CD4-positive, alpha-beta T cell treated with Interleukin-6 for 4 hours (primary cell): ENCODE data around the gene GSTM5.
"Not testable (repeated sequence)": the region's sequence is repeated elsewhere in the genome, so short reads cannot be mapped to it uniquely, and the experiment has no call there.

Experiments used
- DNase-seq: peaks from one replicate; pipeline ENCODE4 v3.0.0-alpha.2; 2020; ENCODE audit warnings: mixed read lengths

Gene GSTM5

DNA sequence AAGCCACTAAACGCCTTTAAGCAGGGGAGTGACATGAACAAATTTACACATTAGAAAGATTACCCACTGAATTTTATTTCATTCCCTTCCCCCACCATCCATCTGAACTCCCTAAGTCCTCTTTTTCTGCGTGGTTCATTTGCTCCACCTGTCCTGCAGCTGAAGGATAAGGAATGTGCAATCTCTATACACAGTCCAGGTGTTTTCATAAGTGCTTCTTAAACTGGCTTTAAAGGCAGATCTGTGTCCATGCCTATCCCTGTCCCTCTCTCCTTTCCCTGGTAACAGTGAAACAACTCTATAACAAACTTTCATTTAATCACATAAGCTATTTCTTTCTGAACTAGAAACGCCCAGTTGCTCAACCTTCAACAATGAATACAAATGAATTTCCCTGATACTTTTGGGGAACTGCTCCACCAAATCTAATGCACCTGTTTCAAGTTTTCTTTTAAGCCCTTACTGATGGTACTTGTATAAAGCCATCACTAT, 20.4 kb downstream of the GSTM5 start:
- no peak for DNase-seq

DNA sequence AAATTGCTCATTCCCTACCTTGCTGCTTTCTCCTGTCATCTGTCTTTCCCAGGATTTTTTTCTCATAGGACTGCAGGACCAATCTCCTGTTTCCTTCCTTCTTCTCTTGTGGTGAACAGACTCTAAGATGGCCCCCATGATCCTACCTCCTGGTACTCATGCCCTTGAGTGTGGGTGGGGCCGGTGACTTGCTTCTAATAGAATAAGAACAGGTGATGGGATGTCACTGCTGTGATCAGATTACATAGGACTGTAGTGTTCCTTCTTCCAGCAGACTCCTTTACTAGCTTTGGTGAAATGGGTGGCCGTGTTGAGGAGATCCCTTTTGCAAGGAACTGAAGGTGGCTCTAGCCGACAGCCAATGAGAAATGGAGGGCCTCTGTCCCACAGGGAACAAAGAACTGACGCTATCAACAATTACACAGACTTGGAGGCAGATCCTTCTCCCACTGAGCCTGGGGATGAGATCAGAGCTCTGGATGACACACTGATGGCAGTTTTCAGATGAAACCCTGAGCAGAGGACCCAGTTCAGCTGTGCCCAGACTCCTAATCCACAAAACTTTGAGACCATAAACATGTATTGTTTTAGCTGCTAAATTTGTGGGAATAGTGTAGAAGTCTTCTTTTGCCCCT, 21.3 kb downstream of the GSTM5 start:
- no peak for DNase-seq

DNA sequence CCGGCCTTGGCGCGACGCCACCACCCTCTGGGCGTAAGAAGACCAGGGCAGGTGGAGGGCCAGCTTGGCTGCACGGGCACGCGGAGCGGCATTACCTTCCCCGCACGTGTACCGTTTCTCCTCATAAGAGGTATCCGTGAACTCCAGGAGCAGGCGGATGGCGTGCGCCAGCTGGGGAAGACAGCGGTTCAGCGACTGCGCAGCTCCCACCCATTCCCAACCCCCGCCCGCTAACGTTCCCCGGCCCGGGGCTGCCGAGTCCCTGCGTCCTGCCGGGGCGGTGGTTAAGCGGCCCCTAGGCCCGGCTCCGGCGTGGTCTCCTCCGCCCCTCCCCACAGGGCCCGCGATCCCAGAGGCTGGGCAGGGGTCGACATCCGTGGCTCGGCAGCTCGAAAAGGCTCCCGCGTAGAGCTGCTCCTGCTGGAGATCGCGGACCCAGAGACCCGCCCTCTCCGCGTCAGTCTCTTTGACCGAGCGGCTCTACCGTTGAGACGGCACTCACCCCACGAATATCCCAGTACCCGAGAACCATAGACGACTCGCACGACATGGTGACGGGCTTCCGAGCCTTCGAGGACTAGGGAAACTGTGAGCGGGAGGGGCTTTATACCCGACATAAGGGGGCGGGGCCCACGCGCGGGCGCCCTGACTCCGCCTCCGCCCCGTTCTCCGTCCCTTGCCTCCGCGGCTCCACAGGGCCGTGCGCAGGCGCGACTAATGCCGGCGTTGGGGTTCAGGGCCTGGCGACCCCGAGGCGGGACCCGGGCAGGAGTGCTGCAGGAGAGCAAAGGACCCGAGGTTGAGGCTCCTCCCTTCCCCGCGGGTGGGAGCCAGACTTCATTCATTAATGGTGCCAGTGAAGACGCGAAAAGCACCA, 27.9 kb downstream of the GSTM5 start:
- DNase-seq: peak; percentile 86

DNA sequence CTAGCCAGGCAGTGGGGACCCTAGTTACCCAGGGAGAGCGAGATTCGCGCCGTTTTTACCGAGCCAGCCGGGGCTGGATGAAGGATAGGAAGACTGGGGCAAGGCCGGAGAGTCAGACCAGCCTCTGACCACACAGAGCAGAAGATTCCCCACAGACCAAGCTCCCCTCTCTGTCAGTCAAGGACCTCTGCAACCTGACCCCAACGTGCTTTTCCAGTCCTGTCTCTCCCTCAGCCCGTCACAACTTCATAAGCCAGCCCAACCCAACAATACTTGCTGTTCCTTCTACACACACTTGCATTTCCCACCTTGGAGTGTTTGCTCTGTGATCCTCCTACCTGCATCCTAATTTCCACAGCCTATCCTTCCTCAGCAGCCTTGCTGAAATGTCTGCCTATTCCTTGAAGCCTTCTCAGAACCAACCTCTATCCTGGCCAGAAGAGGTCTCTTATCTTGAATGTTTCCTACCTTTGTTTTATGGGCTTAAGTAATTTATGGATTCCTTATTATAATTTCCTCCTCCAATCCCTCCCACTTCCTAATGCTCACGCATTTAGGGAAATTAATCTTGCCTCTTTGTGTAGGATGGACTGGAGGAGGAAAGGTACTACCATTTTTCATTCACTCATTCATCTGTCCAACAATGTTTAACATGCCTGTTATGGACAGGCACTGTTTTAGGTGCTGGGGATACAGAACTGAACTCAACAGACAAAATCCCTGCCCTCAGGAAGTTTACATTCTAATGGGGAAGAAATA, 28.7 kb downstream of the GSTM5 start, which contains the start of gene GSTM3:
Gene GSTM3, minus strand, starts transcription at position 424 of the 759 bp plus-strand sequence. CDS start 751 bp downstream, outside the sequence.
- DNase-seq: no peak

DNA sequence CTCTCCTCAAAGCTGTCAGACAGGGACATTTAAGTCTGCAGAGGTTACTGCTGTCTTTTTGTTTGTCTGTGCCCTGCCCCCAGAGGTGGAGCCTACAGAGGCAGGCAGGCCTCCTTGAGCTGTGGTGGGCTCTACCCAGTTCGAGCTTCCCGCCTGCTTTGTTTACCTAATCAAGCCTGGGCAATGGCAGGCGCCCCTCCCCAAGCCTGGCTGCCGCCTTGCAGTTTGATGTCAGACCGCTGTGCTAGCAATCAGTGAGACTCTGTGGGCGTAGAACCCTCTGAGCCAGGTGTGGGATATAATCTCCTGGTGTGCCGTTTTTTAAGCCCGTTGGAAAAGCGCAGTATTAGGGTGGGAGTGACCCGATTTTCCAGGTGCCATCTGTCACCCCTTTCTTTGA, 36.3 kb downstream of the GSTM5 start:
- not testable (repeated sequence) for DNase-seq

DNA sequence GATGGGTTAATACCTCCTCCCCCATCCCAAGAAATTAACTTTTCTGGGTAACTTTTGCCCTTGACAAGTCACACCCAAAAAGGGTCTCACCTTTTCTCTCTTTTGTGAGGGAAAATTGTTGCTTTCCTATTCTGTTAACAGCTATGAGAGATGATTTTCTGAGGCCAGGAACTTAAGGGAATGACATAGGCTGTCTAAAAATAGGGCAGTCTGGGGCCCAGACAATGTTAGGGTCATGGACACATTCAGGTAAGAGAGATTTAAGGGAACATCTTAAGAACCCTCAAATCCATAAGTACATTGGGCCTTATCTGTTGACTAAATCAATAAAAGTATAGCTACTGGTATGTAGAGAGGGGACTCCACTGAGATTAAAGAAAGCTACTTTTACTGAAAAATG, 37.2 kb downstream of the GSTM5 start:
- no peak for DNase-seq

DNA sequence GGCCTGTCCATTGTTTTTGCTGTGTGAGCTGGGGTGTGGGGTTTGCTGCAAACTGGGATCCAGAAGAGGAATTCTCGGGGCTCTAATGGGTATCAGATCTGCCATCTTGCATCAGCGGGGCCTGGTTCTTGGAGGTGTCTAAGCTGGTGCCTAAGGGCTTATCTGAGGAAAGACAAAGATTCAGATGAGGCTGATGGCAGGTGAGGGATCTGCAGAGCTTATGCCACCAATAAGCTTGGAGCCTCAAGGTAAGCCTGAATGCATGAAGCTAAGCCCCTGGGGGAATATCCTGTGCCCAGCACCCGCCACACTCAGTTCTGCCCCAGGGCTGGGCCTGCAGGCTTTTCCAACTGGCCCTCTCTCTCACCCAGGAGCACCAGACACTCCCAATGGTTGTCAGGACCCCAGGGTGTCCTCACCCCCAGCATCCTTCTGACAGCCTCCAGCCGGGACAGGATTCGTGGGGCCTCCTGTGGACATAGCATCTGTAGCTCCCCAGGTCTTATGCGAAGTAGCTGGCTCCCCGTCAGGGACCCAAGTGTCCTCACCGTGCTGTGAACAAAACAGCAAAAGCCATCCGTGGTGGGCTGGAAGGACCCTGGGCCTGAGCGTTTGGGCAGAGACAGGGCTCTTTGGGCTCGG, 38.3 kb downstream of the GSTM5 start:
- no peak for DNase-seq

DNA sequence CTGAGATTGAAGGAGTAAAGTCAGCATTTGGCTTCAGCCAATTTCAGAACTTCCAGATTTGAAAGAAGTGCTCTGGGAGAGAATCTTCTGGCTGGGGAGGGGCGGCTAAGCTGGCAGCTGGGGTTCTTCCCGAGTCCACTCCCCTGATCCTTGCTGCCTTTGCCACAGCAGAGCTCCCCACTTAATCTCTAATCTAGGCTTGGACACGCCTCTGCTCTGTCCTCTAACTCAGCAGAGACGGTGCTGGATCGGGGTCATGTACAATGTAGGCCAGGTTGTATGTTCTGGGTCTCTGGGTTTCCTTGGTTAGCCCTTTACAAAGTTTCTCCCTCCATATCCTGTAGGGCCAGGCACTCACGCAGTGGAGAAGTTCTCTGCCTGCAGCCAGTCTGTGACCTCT, 38.9 kb downstream of the GSTM5 start:
- DNase-seq: no peak

DNA sequence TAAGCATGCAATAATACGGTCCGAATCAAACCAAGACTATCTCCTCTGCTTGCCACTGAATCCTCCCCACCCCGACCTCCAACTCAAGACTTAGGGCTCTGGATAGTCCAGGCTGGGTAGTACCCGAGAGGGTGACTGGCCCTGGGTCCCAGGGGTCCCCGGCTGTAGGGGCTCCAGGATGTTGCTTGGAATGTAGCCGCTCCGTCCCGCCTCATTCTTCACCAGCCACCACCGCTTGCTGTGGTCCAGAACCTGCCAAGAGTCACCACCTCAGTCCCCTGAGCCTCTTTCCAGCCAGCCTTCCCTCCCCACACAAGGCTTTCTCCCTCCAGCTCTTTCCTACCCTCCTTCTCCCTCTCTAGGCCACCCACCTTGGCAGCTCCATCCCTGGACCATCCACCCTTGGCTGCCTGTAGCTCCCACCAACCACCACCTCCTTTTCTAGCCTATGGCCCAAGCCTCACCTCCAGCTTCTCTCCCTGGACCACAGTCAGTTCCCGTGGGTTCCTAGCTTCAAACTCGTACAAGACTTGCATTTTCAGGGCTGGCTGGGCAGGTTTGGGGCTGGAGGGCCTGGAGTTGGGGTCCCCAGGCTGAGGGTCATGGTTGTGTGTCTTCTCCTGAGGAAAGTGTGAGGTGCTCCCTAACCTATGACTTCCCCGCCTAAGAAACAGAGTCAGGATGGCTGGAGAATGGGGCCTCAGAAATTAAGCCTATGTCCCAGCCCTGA, 39.6 kb downstream of the GSTM5 start:
- DNase-seq: no peak

DNA sequence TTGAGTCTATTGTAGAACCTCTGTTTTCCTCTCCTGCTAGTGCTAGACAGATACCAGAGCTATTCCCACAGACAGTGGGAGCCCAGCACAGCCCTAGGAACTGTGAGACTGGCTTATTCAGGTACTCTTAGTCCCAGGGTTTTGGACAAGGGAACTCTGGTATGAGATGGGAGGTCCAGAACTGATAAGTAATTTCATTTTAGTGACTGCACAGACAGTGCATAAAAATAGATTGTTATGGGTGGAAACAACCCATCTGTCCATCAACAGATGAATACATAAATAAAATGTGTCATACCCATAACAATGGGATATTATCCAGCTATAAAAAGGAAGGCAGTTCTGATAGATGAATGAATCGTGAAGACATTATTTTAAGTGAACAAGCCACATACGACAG, 42.7 kb downstream of the GSTM5 start:
- DNase-seq: no peak

DNA sequence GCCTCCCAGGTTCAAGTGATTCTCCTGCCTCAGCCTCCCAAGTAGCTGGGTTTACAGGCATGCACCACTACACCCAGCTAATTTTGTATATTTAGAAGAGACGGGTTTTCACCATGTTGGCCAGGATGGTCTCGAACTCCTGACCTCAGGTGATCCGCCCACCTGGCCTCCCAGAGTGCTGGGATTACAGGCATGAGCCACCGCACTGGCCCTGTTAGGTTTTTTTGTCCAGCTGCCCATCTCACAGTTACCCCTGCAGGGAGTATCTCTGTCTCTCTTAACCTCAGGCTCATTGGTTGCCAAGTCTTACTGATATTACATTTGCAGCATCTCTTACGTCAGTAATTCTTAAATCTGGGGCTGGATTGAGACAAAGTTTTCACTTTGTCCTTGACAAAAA, 44.3 kb downstream of the GSTM5 start:
- DNase-seq: not testable (repeated sequence)

DNA sequence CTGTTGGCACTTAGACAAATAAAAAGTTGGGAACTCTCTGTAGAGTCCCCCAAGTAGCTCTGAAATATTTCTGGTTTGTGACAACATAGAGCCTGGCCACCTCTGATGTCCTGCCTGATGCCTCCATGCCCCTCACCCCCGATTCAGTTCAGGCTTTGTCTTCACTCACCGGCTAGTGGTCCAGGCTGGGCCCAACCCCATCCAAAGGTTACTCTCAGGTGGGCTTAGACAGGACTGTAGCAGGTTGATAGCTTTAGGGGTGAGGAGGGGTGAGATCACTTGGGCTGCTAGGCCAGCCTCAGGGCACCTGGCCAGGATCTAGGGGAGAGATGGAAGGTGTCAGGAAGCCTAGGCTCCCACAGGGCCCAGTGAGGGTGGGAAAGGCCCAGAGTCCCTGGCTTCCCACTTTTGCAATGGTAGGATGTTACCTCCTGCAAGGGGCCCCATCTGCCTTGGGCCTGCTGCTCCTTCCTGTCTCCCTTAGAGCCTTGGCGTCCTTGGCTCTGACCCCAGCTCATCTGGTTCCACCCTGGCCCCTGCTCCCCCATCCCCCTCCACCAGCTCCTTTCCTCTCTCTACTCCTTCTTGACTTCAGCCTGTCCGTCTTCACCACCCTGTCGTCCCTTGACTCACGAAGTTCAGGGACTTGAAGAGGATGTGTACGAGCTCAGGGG, 44.9 kb downstream of the GSTM5 start:
- DNase-seq: no peak

DNA sequence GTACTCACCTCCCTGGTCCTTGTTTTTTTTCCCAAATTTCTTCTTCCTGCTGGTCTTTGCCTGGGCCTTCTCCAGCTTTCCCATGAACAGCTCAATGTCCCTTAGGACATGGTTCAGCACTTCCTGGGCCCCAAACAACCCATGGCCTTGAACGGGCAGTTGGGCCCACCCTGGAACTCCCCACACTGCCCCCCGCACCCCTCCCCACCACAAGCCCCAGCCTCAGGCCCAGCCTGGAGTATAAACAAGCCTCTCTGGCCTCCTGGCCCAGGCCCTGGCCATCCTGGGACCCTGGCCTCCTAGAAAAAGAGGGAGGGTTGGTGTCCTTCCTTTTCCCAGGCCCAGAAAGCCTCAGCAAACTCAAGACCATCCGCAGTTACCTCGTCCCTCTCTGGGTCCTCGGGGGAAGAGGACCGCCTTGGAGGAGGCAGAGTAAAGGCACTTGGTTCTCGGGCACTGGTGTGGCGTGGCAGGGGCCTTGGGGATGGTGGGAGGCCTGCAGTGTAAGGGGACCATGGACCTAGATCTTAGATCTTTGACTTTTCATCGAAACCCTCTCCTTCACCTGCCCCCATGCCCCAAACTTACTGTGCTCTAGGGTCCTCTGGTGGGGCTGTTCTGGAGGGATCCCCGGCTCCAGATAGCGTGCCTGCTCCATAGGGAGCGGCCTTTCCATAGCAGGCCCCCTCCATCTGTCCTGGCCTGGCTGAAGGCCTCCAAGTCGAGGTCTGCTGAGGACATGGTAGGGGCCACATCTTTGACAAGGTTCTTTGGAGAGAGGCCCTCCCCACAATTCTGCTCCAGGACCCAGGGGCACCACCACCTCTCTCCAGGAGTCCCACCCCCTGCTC, 46.1 kb downstream of the GSTM5 start:
- no peak for DNase-seq

DNA sequence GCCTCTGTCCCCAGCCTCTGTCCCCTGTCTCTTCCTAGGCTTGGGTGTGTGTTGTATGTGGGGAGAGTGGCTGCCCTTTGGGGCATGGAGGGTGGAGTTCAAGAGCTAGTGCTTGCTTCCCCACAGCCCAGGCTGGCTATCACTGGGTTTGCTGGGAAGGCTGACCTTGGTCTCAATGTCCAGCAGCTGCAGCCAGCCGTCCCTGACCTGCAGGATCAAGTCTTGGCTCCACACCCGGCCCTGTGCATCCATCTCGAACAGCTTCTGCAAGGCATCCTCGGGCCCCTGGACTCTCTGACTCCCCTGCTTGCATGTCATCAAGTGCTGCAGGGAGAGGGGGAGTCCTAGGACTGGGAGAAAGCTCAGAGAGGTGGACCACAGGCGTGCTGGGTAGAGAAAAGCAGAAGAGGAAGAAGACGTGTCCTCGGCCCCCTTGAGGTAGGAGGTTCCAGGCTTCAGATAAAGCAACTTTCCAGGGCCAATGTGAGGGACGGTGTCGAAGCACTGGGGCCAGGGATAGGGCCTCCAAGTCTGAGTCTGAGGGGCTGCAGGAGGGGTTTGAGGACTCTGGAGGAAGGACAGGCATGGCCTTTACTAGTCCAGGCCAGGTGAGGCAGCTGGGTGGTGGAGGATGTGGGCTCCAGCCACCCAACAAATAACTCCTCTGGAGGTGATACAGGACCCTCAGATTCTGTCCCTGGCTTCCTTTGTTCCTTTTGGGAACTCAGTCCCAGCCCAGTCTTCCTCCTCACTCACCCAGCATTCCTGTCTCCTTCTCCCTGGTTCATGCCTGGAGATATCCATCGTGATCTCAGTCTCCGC, 47.7 kb downstream of the GSTM5 start:
- DNase-seq: no peak

DNA sequence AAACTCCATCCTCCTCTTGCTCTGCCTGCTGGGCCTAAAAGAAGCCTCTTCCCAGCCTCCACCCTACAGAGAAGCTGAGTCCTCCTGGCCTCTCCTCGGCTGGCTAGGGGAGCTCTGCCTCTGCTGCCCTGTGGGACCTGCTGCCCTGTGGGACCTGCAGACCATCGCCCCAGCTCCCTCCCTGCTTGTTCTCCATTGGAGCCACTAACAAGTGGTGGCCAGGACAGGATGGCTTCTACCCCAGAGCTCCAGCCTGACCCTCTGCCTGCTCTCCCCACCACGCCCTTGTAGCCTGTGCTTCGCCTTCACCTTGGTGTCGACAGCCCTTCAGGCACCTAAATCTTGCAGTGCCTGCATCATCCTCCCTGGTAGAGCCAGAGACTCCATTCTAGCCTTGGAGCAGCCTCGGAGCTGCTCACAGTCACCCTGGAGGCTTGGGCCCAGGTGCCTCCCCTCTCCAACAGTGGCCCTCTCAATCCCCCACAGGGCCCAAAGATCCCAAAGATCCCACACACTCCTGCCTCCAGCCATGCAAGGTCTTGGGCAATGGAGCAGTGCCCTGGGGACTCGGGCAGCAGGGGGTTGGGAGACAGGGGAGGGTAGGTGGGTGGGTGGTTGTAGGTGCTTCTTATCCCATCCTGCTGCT, 48.7 kb downstream of the GSTM5 start:
- no peak for DNase-seq

DNA sequence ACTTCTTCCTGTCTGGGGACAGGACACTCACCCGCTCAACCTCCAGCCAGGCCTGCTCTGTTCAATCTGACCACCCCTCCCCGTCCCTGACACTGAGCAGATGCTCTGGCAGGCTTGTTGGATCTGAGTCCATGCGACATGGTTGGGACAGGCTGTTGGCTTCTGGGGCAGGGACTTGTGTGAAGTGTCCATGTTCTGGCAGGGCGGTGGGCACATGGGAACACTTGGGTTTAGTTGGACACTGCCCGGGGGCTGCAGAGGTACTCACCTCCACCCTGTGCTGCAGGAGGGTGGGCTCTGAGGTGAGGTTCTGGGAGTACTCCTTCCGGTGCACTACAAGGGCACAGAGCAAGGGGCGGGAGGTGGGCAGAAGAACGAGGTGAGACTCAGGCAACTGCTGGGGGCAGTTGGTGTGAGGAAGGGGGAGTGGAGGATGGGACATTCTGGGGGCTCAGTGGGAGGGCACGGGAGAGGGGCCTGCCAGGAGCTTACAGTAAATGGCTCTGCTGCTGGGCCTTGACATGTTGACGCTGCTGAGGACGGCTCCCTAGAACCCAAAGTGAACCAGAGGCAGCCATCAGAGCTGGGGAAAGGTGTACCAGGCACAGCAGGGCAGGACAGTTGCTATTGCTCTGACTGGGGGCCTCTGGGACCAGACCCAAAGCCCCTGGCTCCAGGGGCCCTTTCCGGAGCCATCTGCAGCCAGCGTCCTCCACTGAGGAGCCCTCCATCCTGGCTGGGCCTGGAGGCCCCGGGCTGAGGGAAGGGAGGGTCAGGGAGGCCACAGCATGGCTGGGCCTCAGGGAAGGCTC, 49.4 kb downstream of the GSTM5 start:
- no peak for DNase-seq

DNA sequence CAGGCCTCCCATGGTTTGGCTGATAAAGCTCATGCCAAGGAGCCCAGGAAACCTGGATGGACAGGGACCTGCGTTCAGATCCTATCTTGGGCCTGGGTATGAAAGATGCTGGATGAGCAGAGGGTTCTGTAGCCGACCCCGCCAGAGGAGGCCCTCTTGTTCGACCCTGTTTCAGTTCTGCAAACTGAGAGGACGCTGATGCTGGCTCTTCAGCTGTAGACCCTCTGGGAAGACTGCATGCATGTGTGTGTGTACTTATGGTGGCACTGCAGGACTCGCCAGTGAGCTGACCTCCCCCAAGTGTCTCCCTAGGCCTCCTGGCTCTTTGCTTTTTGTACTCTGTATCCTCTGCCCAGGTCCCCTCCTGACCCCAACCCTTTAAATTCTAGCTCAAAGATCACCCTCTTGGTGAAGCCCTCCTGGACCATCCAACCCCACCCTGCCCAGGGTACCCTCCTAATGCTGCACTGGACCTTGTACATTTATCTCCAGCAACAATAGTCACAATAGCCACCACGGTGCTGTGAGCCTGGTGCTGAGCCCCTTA, 50.1 kb downstream of the GSTM5 start:
- no peak for DNase-seq
